ENCODE data around the gene PGBD5.

- TF ChIP-seq CTCF (IDR thresholded peaks at IDR 0.05; ENCODE audit: poor library complexity) (no peak), EZH2 (IDR thresholded peaks at IDR 0.05; ENCODE audit: borderline replicate concordance) (no peak)
Measured at GRCh38 chr1:230395932-230396331, 30.2 kb downstream of the PGBD5 start.
